Measurements from ENCODE around the gene MED9. TPM values are rescaled to one million over a fixed set of nuclear protein-coding genes. Genes with fewer than 3 reads are reported as not detected.

The MED9 gene
- total RNA-seq = 16.2 and 17.3 TPM in 2 replicates

DNA sequence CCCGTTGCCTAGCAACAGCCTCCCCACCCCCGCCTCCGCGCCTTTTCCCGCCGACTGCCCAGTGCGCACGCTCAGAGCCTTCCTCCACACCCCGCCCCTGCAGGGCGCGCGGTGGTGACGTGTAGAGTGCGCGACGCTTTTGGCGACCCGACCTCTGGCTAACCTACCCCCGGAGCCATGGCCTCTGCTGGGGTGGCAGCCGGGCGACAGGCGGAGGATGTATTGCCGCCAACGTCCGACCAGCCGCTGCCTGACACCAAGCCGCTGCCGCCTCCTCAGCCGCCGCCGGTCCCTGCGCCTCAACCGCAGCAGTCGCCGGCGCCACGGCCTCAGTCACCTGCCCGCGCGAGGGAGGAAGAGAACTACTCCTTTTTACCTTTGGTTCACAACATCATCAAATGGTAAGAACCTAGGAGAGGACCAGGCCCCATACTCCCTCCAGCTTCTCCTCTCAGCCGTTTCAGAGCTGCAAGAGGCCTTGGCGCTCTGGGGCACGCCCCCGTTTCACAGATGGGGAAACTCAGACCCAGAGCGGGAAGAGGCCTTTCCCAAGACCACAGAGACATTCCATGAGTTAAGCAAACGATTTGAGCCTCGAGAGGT, at the start of gene MED9:
Gene MED9 (plus strand): TSS at position 136 of the 603 bp plus-strand sequence. CDS start 42 bp downstream, at position 178.

DNA sequence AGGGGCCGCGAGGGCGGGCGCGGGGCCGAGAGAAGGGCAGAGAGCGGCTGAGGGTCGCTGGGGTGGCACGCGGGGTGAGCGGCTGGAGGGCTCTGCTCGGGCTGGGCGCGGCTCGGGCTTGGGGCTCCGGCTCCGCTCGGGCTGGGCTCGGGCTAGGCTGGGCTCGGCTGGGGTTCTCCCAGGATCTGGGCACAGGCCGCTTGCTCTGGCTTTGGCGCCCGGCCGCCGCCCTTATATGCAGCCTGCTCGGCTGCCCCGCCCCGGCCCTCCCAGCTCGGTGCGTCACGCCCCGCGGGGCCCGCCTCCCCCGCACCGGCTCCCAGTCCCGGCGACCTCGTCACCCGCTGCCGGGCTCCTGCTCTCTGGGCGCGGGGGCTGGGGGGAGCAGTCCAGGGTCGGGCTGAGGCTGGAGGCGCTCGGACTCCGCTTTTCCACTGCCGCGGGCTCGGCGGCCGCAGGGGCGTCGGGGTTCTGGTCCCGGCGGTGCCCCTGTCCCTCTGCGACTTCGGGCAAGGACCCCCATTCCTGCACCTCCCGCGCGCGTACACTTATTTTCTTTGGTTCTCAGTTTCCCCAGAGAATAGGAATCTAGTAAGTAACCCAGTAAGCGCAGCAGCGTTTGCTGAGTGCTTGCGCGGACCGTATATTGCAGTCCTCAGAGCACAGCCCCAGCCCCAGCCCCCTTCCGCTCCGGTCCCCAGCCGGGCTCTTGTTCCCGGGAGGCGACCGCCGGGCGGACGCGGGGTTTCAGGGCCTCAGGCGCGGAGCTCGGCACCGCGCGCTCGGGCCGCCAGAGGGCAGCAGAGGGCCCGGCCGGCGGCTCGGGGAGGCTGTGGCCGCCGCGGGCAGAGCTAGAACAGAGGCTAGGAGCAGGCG, 19.6 kb downstream of the MED9 start, which contains the start of gene RASD1:
Gene RASD1 (minus strand): TSS at position 207 of the 876 bp plus-strand sequence. CDS start 214 bp downstream, outside the sequence.

Other genes starting within 250 kb of the MED9 start
- gene FLCN, start 239.8 kb upstream of the MED9 start, total RNA-seq = 81.0 and 98.0 TPM in 2 replicates
- 86.7 and 156 TPM in 2 replicates for gene COPS3, start 195.8 kb upstream of the MED9 start, total RNA-seq
- 2.2 and 3.7 TPM in 2 replicates for gene NT5M, start 173.6 kb upstream of the MED9 start, total RNA-seq
- 2.0 TPM in 2 replicates for gene RASD1, start 19.4 kb downstream of the MED9 start, total RNA-seq
- gene PEMT, start 114.7 kb downstream of the MED9 start, total RNA-seq = 26.0 and 28.3 TPM in 2 replicates
- 13.9 and 16.0 TPM in 2 replicates for gene RAI1, start 204.5 kb downstream of the MED9 start, total RNA-seq